HG03342 (cell line): ENCODE data around the gene IL11.

Experiments used
- ATAC-seq: cut with Tn5 transposase; IDR thresholded peaks from one replicate; pipeline ENCODE4 v1.9.1; 2021; ENCODE audit warnings: mild to moderate bottlenecking, moderate library complexity; ENCODE audit not compliant: unreplicated experiment

IL11 gene

DNA sequence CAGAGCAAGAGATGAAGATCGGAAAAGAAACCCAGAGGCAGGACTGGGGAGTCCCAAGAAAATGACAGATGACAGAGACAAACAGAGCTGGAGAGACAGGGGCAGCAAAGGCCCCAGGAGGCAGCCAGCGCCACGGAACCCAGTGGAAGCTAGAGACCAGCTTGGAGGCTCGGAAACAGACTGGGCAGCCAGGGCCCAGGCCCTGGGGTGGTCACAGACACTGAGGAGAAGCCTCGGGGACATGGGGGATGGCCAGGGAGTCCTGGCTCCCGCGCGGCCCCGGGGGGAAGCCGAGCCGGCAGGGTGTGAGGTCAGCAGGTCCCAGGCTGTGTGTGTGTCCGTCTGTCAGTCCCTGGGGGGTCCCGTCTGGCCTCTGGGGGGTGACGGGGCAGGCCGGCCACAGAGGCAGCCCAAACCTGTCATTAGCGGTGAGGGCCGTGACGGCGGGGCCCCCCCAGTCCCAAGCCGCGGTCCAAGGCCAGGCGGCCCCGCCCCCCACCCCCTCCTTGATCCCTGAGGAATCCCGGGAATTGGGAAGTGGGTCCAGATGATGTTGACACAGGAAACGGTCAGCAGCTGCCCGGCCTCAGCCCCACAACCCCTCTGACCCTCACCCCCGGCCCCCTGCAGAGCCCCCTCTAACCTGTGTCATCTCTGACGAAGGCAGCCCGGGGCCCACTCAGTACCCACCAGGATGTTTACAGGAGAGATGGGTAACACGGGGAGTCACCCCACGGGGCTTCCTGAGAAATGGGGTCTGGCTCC is 3.9 kb upstream of the IL11 start:
- ATAC-seq, result no peak

DNA sequence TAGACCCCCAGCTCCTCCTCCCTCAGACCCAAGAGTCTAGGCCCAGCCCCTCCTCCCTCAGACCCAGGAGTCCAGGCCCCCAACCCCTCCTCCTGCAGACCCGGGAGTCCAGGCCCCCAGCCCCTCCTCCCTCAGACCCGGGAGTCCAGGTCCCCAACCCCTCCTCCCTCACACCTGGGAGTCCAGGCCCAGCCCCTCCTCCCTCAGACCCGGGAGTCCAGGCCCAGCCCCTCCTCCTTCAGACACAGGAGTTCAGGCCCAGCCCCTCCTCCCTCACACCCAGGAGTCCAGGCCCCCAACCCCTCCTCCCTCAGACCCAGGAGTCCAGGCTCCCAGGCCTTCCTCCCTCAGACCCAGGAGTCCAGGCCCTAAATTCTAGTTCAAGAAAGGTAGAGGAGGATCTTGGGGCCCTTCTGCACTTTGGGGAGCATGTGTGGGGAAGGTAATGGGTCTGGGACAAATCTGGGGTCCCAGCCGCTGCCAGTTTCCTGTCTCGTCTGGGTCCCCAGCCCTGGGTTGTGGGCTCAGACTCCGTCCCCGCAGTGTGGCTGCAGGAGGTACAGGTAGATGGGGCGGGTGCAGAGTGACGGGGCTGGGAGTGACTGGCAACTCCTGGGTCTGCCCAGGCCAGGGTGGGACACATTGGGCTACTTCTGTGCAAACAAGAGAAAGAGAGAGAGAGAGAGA is 3.2 kb upstream of the IL11 start:
- ATAC-seq, result no peak

DNA sequence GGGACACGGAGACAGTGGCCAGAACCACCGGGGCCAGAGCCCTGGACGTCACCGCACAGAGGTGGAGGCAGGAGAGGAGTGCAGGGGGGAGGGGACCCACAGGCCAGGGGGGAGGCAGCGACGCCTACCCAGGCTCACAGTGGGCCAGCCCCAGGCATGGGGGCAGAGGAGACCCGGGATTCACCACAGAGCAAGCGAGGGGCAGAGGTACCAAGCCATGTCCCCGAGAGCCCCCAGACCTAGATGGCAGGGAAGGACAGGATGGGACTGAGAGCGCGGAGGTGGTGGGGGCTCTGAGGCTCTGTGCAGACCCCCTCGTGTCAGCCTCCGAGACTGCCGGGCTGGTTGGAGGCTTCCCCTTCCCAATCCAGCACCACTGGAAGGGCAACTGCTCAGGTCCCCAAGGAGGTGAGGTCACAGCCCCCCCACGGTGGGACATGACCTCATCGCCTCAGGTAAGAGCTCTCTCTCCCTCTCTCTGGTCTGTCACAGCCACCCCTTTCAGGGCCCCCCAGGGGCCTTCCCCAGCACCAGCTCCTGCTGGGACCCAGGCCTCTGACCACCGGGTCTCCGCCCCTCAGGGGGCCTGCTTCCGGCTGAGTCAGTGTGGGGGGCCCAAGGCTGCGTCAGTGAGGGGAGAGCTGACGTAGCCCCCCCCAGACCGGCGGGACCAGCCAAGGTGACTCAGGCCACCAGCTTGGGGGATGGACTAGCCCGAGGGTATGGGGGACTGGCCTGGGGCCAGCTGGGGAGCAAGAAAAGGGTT is 2.2 kb upstream of the IL11 start:
- ATAC-seq, result no peak

- no peak for ATAC-seq
Measured at GRCh38 chr19:55369653-55370304, 484 bp downstream of the IL11 start.

- no peak for ATAC-seq
Measured at GRCh38 chr19:55368701-55369563, 1.3 kb downstream of the IL11 start.

DNA sequence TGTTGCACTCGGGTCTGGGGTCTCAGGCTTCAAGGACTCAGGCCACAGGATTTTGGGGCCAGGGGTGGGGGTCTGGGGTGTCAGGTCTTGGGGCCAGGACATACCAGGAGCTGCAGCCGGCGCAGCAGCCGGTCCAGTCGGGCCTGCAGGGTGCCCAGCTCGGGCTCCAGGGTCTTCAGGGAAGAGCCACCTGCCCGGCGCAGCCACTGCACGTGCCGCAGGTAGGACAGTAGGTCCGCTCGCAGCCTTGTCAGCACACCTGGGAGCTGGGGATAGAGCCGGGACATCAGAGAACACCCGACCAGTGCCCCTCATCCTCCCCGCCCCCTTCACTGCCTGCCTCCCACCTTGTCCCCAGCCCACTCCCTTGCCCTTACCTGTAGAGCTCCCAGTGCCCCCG is 2.2 kb downstream of the IL11 start:
- no peak for ATAC-seq

DNA sequence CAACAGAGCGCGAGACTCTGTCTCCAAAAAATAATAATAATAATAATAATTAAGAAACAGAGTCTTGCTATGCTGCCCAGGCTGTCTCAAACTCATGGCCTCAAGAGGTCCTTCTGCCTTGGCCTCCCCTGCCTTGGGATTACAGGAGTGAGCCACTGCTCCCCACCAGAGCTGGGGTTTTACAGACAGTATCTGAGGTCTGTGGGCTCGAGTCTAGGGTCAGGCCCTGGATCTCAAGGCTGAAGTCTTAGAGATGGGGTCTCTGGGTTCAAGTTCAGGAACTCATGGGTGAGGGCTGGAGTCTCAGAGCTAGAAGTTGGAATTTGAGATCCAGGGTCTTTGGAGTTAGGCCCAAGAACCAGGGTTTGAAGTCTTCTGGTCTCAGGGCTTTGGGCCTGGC is 3.5 kb downstream of the IL11 start:
- ATAC-seq, result no peak

DNA sequence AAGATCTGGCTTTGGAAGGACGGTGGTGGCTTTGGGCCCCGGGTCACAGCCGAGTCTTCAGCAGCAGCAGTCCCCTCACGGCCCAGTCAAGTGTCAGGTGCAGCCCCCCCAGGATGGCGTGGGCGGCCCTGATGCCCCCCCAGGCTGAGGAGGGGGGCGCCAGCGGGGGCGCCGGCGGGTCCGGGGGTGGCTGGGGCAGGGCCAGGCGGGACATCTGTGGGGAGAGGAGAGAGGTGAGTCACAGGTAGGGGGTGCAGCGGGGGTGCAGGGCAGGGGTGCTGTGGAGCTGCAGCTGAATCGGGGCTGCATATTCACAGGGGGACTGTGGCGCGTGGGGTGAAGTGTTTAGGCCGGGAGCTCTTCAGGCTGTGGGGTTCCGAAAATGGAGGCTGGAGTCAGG is 4.3 kb downstream of the IL11 start:
- no peak for ATAC-seq

- no peak for ATAC-seq
Measured at GRCh38 chr19:55365245-55365644, 5.0 kb downstream of the IL11 start.

- no peak for ATAC-seq
Measured at GRCh38 chr19:55362990-55363716, 7.1 kb downstream of the IL11 start, which contains the start of gene GARIN5B. Gene GARIN5B, minus strand, starts transcription at chr19:55363260. Its CDS starts 194 bp downstream, at chr19:55363066.

- no peak for ATAC-seq
Measured at GRCh38 chr19:55362174-55362989, 7.9 kb downstream of the IL11 start.

DNA sequence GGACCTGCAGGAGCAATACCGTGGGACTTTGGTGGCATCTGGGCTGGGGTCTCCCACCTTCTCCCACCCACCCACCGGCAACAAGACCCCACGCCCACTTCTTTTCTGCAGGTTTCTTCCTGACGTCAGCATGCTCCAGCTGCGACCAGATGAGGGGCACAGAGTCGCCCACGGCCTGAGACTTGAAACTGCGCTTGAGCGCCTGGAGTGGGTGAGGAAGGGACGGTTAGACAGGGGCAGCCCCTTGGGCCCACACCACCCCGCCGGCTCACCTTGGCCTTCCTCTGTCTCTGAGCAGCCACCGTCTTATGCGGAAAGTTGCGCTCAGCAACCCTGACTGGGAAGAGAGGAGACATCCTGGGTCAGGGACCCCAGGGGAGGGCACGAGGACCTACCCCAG is 9.4 kb downstream of the IL11 start:
- ATAC-seq, result no peak

DNA sequence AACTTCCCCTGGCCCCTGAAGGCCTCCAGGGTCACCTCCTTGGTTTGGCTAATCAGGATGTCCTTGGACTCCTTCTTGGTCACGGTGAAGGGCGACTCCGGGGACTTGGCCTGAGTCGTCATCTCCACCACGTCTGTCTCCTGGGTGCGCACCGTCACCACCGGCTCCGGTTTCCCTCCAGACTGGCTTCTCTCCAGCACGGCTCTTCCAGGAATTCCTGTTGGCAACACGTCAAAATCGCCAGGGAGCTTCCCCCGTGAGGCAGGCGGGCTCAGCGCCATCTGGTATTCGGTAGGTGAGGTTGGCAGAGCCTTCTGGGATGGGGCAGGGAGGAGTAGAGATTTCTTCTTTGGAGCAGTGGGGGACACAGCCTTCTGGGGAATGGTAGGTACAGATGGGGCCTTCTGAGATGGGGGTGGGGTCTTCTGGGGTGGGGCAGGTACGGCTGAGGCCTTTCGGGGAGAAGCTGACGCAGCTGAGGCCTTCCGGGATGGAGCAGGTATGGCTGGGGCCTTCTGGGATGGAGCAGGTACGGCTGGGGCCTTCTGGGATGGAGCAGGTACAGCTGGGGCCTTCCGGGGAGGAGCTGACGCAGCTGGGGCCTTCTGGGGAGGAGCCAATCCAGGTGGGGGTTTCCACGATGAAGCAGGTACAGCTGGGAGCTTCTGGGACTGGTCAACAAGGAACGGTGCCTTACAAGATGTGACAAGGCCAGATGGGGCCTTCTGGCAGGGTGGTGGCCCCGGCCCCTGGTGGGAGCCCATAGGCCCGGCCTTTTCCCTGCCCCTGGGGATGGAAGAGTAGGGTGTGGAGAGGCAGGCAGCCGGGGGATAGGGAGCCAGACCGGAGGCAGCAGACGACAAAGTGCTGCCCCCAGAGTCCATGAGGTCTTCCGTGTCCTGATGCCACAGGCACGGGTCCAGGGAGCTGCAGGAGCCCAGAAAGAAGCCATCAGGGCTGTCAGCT is 11.0 kb downstream of the IL11 start:
- no peak for ATAC-seq

GRCh38 chr19:55358493-55358892 is 11.8 kb downstream of the IL11 start:
- no peak for ATAC-seq

- ATAC-seq, result no peak
Measured at GRCh38 chr19:55355213-55355821, 14.9 kb downstream of the IL11 start.

DNA sequence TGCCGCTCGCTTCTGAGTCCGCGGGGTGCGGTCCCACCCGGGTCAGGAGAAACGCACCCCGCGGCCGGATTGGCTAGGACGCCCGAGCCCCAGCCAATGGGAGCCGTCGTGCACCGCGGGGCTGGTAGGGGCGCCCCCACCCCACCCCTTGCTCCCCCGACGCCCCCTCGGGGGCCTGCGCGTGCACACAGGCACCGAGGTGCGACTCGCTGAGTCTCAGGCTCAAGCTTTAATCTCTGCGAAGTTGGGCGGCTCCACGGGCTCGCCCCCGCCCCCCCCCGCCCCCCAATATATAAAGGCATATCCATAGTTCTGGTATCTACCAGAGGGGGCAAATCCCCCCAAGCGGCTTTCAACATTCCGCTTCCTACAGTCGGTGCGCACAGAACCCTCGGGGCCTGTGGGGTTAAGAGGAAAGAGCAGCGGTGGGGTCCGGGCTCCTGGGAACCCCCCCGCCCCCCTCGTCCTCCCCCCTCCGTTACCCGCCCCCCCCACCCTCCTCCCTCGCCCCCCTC is 15.5 kb downstream of the IL11 start, which contains the start of gene COX6B2:
TSS of gene COX6B2 (minus strand) at position 22 of the 515 bp plus-strand sequence. CDS start 198 bp downstream, outside the sequence.
- no peak for ATAC-seq
